ENCODE results near the gene SHB.

DNA sequence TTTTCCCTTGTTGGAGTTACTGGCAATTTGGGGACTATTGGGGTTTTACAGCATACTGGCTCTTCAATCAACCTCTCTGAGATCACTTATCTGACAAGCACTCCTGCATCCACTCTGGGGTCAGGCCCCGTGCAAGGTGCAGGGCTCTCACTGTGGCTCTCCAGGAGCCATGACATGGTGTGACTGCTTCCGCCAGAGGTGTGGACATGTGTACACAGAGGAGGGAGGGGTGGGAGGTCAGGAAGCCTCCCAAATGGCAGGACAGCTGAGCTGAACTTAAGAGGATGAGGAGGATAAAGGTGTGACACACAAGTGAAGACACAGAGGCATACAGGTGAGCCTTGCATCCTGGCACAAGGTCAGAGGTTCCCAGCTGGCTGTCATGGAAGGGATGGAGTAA is 24.3 kb downstream of the SHB start:
- TF ChIP-seq ZNF766 (CRISPR knock-in tag; IDR thresholded peaks at IDR 0.05; ENCODE audit: borderline replicate concordance) = no peak
- TF ChIP-seq FOXA3 (CRISPR knock-in tag; IDR thresholded peaks at IDR 0.05) = peak; percentile 46
- no peak for TF ChIP-seq DMTF1 (CRISPR knock-in tag; IDR thresholded peaks at IDR 0.05)
- TF ChIP-seq ZNF501 (CRISPR knock-in tag; IDR thresholded peaks at IDR 0.05) = no peak
- peak; percentile 84 for TF ChIP-seq ZBTB33 (CRISPR knock-in tag; IDR thresholded peaks at IDR 0.05)
- no peak for TF ChIP-seq ZNF556 (CRISPR knock-in tag; IDR thresholded peaks at IDR 0.05; ENCODE audit: borderline replicate concordance)
- TF ChIP-seq POLR2AphosphoS5 (IDR thresholded peaks at IDR 0.05; ENCODE audit: low read depth, low read length) = no peak
- TF ChIP-seq, protein P1, sequence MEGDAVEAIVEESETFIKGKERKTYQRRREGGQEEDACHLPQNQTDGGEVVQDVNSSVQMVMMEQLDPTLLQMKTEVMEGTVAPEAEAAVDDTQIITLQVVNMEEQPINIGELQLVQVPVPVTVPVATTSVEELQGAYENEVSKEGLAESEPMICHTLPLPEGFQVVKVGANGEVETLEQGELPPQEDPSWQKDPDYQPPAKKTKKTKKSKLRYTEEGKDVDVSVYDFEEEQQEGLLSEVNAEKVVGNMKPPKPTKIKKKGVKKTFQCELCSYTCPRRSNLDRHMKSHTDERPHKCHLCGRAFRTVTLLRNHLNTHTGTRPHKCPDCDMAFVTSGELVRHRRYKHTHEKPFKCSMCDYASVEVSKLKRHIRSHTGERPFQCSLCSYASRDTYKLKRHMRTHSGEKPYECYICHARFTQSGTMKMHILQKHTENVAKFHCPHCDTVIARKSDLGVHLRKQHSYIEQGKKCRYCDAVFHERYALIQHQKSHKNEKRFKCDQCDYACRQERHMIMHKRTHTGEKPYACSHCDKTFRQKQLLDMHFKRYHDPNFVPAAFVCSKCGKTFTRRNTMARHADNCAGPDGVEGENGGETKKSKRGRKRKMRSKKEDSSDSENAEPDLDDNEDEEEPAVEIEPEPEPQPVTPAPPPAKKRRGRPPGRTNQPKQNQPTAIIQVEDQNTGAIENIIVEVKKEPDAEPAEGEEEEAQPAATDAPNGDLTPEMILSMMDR (CRISPR knock-in tag; IDR thresholded peaks at IDR 0.05) = no peak
- TF ChIP-seq ZNF777 (CRISPR knock-in tag; IDR thresholded peaks at IDR 0.05) = no peak

Measured in HepG2 (cell line).